Brain microvascular endothelial cell (primary cell): ENCODE measurements around the gene MBOAT7.
"Not testable (repeated sequence)": the region's sequence is repeated elsewhere in the genome, so short reads cannot be mapped to it uniquely, and the experiment has no call there.

Experiments used
- DNase-seq: peaks from one replicate; pipeline ENCODE4 v3.0.0-alpha.2; 2020
- H3K27ac ChIP-seq: fragments of 250-450 bp; sonication (Bioruptor Pico); 2 replicates; pipeline ENCODE4 v1.5.1; 2020; ENCODE audit warnings: mild to moderate bottlenecking, moderate library complexity
- H3K27me3 ChIP-seq: fragments of 250-450 bp; sonication (Bioruptor Pico); replicated peaks from 2 replicates; pipeline ENCODE4 v1.5.1; 2020; ENCODE audit warnings: mild to moderate bottlenecking
- H3K36me3 ChIP-seq: fragments of 250-450 bp; sonication (Bioruptor Pico); replicated peaks from 2 replicates; pipeline ENCODE4 v1.5.1; 2020; ENCODE audit warnings: mild to moderate bottlenecking
- H3K4me3 ChIP-seq: 2 replicates; pipeline ENCODE4 v1.5.1; 2011; ENCODE audit warnings: low read depth, mild to moderate bottlenecking, control low read depth, low read length, moderate library complexity
- in situ Hi-C: cut with HindIII; loops from 2 replicates; pipeline ENCODE4 v1.10.0; 2017; ENCODE audit warnings: low sequenced_read_pairs, low pct_ligation_motif_present
- TF ChIP-seq, protein P1 (sequence below): IDR thresholded peaks from 2 replicates; pipeline ENCODE4 v1.5.1; 2011; ENCODE audit warnings: low read depth, mild to moderate bottlenecking, moderate library complexity, low read length, control low read depth, inconsistent platforms; ENCODE audit errors: missing control alignments

MBOAT7 gene

DNA sequence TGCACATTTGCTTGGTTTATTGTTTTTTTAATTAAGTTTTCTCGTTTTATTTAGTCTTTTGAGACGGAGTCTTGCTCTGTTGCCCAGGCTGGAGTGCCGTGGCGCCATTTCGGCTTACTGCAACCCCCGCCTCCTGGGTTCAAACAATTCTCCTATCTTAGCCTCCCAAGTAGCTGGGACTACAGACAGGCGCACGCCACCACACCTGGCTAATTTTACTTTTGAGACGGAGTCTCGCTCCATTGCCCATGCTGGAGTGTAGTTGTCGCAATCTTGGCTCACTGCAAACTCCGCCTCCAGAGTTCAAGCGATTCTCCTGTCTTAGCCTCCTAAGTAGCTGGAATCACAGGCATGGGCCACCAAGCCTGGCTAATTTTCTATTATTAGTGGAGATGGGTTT lies 12.6 kb upstream of the MBOAT7 start:
- Histone ChIP-seq H3K27me3 (no peaks in the 10 kb centered on the region), H3K36me3 (peaks cover 59% of the 10 kb centered on the region), H3K27ac (no peak overlapping the region), H3K4me3 (peak overlapping the region; percentile 73)
- TF ChIP-seq, protein P1, sequence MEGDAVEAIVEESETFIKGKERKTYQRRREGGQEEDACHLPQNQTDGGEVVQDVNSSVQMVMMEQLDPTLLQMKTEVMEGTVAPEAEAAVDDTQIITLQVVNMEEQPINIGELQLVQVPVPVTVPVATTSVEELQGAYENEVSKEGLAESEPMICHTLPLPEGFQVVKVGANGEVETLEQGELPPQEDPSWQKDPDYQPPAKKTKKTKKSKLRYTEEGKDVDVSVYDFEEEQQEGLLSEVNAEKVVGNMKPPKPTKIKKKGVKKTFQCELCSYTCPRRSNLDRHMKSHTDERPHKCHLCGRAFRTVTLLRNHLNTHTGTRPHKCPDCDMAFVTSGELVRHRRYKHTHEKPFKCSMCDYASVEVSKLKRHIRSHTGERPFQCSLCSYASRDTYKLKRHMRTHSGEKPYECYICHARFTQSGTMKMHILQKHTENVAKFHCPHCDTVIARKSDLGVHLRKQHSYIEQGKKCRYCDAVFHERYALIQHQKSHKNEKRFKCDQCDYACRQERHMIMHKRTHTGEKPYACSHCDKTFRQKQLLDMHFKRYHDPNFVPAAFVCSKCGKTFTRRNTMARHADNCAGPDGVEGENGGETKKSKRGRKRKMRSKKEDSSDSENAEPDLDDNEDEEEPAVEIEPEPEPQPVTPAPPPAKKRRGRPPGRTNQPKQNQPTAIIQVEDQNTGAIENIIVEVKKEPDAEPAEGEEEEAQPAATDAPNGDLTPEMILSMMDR, result no peak
- in situ Hi-C loops, result no loop called here
- DNase-seq, result no peak

DNA sequence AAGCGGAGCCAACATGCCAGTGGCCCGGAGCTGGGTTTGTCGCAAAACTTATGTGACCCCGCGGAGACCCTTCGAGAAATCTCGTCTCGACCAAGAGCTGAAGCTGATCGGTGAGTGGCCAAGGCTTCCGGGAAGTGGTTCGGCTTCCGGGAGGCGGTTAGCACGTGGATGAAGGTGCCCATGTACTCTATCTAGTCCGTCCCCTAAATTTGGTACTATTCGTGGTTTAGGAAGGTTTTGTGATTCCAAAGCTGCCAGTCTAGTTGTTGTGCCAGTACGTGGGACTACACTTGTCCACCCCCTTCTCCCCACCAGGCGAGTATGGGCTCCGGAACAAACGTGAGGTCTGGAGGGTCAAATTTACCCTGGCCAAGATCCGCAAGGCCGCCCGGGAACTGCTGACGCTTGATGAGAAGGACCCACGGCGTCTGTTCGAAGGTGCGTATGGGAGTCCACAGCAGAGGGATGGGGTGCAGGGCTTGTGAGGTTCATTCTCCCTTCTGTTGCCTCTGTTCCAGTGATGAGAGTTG lies 11.9 kb upstream of the MBOAT7 start:
- TF ChIP-seq, protein P1, result no peak
- no peak for DNase-seq
- Histone ChIP-seq H3K36me3 (peaks cover 52% of the 10 kb centered on the region), H3K27ac (peak overlapping the region; percentile 95), H3K4me3 (peak overlapping the region; percentile 73), H3K27me3 (no peaks in the 10 kb centered on the region)
- in situ Hi-C loops, result no loop called here

DNA sequence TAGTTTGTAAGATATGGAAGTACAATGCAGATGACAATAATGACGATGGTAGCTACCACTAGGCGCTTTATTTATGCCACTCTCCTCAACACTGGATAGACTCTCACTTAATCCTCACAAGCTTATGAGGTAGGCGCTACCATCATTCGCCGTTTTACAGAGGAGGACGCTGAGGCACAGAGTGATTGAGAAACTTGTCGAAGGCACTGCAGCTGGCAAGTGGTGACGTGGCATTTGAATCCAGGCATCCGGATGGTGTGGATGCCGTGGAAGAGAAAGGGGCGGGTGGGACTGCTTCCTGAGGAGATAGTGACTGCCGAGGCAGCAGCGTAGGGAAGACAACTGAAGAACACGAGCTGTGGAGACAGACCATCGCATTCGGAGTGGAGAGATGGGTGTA lies 10.0 kb upstream of the MBOAT7 start:
- in situ Hi-C loops, result no loop called here
- Histone ChIP-seq H3K27me3 (no peaks in the 10 kb centered on the region), H3K27ac (no peak overlapping the region), H3K4me3 (no peak overlapping the region), H3K36me3 (peaks cover 34% of the 10 kb centered on the region)
- no peak for DNase-seq
- TF ChIP-seq, protein P1, result no peak

DNA sequence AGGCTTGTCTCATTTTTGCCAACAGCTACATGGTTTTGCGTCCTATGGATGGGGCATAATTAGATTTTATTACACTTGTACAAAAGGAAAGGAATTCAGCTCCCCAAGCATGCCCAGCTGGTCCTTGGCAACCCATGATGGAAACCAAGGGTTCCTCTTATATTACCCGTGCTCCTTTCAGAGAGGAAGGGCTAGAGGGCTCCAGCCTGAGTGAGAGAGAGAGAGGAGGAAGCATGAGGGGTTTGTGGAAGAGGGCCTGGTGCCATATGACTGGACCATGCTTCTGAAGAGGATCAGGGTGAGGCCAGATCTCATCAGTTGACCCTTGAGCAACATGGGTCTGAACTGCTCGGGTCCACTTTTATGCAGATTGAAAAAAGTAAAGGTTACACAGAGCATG lies 7.7 kb upstream of the MBOAT7 start:
- DNase-seq, result no peak
- TF ChIP-seq, protein P1, result no peak
- in situ Hi-C loops, result no loop called here
- no peak overlapping the region for H3K4me3 ChIP-seq
- no peak overlapping the region for H3K27ac ChIP-seq
- H3K27me3 ChIP-seq, result no peaks in the 10 kb centered on the region
- peaks cover 11% of the 10 kb centered on the region for H3K36me3 ChIP-seq

DNA sequence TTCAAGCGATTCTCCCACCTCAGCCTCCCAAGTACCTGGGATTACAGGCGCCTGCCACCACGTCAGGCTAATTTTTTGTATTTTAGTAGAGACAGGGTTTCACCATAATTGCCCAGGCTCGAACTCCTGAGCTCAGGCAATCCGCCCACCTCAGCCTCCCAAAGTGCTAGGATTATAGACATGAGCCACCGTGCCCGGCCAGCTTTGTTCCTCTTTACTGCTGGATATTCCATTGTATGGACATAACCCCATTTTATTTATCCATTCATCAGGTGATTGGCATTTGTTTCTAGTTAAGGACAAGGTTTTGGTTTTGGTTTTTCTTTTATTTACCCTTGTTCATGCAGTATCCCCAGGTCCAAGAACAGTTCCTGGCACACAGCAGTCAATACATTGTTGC lies 7.2 kb upstream of the MBOAT7 start:
- DNase-seq, result no peak
- H3K27me3 ChIP-seq, result no peaks in the 10 kb centered on the region
- peaks cover 5% of the 10 kb centered on the region for H3K36me3 ChIP-seq
- in situ Hi-C loops, result no loop called here
- TF ChIP-seq, protein P1, result no peak
- no peak overlapping the region for H3K27ac ChIP-seq
- H3K4me3 ChIP-seq, result no peak overlapping the region

DNA sequence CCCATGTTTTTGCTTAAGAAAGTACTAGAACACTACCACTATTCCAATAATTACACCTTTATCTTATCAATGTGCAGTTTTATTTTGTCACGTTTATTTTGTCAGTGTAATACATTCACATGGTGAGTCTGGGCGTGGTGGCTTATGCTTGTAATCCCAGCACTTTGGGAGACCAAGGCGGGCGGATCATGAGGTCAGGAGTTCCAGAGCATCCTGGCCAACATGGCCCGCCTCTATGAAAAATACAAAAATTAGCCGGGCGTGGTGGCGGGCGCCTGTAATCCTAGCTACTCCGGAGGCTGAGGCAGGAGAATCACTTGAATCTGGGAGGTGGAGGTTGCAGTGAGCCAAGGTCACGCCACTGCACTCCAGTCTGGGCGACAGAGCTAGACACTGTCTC lies 5.1 kb upstream of the MBOAT7 start:
- H3K27ac ChIP-seq, H3K27me3 ChIP-seq, H3K36me3 ChIP-seq, H3K4me3 ChIP-seq, in situ Hi-C loops, DNase-seq: not testable (repeated sequence)
